Glomerular visceral epithelial cell (primary cell): ENCODE measurements around the gene DDRGK1.
"Not testable (repeated sequence)": the region's sequence is repeated elsewhere in the genome, so short reads cannot be mapped to it uniquely, and the experiment has no call there.

Source experiments
- DNase-seq: peaks from one replicate; pipeline ENCODE4 v3.0.0-alpha.2; 2016; ENCODE audit errors: extremely low spot score

The DDRGK1 gene

DNA sequence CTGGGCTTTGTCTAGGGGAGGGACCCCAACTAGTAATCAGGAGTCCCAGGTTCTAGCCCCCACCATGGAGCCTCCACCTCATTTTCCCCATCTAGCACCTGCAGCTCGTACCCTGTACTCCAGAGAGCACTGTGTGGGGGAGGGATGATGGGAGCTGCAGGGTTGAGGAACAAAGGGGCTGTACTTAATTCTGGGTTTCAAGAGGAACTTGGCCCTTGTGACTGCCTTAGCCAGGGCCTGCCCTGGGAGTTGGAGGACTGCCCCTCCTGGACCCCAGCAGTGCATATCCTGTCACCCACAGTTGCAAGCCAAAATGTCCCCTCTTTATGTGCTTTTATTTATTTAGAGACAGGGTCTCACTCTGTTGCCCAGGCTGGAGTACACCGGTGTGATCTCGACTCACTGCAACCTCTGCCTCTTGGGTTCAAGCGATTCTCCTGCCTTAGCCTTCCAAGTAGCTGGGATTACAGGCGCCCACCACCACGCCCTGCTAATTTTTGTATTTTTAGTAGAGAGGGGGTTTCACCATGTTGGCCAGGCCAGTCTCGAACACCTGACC is 11.0 kb upstream of the DDRGK1 start:
- DNase-seq = not testable (repeated sequence)

DNA sequence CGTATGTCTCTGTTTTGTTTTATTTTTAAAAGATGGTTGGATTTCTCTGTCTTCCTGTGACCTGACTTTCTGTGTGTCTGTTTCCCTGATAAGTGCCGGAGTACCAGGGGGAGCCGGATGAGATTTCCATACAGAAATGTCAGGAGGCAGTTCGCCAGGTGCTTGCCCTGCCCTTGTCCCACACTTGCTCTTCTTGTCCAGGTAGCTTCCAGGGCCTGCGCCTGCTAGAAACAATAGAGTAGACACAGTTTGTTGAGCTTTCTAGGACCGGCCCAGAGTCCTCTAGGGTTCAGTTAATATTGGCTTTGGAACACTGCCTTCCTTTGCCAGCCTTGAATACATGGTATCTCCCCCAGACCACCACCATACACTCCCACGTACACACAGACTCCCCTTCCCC is 8.7 kb upstream of the DDRGK1 start:
- DNase-seq = no peak

DNA sequence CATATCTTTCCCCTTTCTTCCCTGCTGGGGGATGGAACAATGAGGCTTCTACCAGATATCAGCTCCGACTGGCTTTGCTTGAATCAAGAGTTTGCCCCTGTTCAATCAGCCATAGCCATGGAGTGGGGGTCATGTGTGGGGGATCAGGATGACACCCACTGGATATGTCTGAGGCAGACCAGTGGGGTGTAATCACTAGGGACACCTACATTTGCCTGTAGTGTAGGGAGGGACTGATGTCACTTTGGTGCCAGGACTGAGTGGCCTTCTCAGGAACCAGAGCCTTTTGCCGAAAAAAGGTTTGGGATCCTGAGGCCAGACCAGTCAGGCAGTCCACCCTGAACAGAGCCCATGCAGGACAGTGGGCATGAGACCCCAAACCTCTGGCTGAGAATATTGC is 5.9 kb upstream of the DDRGK1 start:
- DNase-seq = no peak

DNA sequence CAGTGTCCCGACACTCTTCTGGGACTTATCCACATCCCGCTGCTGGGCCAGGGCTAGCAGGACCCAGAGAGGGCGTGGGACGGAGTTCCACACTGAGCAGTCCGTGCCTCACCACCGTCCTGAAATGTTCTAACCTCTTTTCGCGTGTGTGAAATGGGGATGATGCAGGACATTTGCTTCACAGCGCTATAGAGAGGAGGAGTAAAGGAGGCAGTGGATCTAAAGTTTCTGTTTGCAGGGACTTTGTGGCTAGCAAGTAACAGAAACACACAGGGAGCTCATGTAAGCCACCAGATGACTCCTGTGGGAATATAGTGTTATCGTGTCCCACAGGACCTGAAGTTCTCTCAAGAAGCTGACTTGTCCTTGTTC is 5.5 kb upstream of the DDRGK1 start:
- DNase-seq = peak; percentile 13

GRCh38 chr20:3209257-3209945 is 4.9 kb upstream of the DDRGK1 start, which contains the start of gene ITPA:
Gene ITPA (plus strand): TSS chr20:3209498. CDS start chr20:3209552, 54 bp downstream.
- DNase-seq = peak; percentile 45

GRCh38 chr20:3208786-3209256 is 4.3 kb upstream of the DDRGK1 start:
- peak; percentile 22 for DNase-seq

DNA sequence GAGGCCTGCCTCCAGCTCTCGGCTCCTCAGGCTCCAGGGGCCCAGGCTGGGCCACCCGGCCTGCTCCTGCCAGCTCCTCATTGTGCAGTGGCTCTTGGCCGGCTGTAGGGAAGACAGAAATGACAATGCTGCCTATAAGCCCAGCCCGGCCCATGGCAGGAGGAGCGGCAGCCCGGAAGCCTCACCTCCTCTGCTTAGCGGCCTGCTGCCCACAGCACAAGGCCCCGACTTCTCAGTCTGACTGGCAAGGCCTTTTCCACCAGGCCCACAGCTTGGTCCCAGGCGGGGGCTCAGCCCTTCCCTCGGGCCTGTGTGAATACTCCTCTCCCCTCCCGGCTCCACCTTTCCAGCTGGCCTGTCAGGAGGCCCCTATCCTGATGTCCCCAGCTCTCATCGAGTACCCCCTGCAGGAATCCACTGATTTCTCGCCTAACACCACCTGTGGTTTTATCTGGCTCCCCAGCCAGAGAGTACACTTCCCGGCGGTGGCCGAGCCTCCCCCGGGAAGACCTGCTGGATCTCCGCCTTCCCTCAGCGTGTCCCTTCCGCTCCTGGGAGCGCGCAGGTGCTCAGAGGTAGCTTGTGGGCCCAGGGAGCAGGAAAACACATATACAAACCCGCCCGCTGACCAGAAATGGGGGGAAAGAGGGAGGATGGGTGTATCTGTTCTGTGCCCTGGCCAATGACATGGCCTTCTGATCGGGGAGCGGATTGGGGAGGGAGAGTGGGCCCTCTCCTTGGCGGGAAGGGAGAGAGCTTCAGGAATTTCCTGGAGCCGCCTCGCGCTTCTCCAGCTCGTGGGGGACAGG is 963 bp downstream of the DDRGK1 start:
- peak; percentile 56 for DNase-seq

DNA sequence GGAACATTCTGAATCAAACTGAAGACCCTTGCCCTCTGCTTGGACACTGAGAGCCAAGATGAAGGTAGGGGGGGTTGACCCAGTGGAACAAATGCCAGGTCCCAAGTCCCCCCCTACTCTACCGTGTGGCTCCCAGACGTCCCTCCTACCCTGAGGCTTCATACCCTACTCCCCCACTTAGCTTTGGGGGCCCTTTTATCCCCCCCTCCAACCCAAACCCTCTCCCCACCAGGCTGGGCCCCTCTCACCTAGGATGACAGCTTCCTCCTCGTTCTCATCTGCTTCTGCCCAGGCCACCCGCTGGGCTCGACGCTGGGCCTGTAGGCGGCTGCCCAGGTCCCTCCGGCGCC is 1.5 kb downstream of the DDRGK1 start:
- no peak for DNase-seq

DNA sequence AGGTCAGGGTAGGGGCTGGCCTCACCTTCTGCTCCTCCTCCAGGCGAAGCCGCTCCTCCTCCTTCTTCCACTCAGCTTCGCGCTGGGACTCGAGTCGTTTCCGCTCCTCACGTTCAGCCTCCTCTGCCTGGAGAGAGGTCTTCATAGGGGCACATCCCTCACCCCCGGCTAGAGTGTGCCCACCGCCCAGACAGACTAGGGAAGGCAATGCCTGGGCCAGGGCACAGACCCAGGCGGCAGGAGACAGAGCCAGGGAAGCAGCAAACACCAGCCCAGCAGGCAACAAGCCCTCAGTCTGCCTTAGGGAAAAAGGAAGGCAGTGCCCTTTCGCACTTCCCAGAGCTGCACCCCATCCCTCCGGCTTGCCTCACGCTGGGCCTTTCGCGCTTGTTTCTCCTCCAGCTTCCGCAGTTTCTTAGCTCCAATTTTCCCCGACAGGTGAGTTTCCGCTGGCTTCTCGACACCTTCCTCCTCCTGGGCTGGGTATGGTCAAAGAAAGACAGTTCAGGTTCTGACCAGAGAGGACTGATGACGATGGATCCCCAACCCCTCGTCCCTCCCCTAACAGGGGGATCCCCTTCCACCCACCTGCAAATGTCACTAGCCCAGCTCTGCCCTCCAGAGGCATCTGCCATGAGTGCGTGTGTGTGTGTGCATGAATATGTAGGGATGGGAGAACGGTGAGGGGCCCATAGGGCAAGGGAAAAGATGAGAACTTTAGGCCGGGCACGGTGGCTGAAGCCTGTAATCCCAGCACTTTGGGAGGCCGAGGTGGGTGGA is 4.3 kb downstream of the DDRGK1 start:
- no peak for DNase-seq

DNA sequence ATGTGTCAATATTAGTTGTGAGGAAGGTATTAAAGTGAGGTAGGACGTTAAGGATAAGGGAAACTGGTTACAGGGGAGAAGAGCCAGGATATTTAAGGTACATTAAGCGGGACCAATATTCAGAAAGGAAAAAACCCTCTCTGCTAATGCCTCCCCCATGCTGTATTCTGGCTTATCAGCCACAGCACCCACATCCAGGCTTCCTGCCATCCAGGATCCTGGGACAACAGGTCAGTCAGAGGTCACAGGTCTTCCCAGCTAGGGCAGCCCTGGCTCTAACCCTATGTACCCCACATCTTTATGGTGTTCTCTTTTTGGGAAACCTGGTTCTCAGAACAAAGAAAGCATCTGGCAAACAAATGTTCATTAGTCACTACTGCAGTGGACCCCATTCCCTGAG is 5.3 kb downstream of the DDRGK1 start:
- no peak for DNase-seq

- DNase-seq = no peak
Observed at GRCh38 chr20:3195590-3196237, 8.8 kb downstream of the DDRGK1 start.

DNA sequence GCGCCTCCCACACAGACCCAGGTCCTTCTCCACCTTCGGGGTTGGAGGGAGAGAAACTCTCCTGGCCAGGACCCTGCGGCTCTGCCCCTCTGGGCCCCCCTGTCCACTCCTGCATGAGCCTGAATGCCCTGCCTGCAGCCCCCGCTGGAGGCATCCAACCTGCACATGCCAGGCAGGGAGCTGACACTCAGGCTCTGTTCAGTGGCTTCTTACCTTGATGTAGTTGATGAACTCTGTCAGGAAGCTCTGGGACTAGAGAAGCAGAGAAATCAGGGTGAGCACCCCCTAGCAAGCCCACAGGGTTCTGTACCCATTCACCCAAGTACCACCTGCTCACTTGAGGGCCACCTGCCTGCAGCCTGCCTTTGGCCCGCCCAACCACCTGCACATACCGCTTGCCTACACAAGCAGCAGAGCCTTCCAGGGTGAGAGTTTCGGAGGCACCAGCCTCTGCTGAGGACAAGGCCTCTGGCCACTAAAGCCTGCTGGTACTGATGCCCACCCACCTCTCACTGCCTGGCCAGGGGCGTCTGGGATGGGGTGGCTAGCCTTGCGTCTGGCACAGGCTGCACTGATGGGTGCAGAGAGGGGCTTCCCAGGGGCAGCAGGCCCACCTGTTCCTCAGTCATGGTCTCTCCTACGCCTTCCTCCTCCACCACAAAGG is 9.7 kb downstream of the DDRGK1 start:
- DNase-seq = no peak

GRCh38 chr20:3193806-3194616 is 10.5 kb downstream of the DDRGK1 start:
- DNase-seq = no peak

- no peak for DNase-seq
Observed at GRCh38 chr20:3192226-3193015, 12.1 kb downstream of the DDRGK1 start.

DNA sequence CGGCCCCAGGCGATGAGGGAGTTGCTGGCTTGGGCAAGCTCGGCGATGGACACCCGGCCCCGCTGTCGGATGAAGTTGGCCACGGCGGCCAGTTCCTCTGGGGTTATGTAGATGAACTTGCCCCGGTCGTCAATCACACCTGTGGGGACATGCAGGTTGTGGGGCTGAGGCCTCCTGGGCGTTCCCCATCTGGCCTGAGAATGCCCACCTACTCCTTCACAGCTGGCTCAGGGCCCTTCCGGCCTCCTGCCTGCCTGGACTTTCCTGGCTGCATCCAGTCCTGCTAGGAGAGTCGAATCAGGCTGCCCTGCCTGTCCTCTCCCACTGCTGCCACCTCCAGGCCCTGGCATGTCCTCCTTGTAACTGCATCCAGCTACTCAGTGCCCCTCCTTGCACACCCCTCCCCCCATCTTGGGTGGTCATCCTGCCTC is 13.8 kb downstream of the DDRGK1 start:
- DNase-seq = no peak

GRCh38 chr20:3189561-3190131 is 14.8 kb downstream of the DDRGK1 start:
- DNase-seq = no peak

GRCh38 chr20:3188823-3189413 is 15.6 kb downstream of the DDRGK1 start:
- no peak for DNase-seq

GRCh38 chr20:3187861-3188260 is 16.6 kb downstream of the DDRGK1 start:
- not testable (repeated sequence) for DNase-seq
